ENCODE results near the gene DNA2. TPM values are rescaled to one million over a fixed set of nuclear protein-coding genes. Genes with fewer than 3 reads are reported as not detected.

The DNA2 gene
- total RNA-seq, 2 experiments from 2014 or later = 45.7 to 49.7 TPM

DNA sequence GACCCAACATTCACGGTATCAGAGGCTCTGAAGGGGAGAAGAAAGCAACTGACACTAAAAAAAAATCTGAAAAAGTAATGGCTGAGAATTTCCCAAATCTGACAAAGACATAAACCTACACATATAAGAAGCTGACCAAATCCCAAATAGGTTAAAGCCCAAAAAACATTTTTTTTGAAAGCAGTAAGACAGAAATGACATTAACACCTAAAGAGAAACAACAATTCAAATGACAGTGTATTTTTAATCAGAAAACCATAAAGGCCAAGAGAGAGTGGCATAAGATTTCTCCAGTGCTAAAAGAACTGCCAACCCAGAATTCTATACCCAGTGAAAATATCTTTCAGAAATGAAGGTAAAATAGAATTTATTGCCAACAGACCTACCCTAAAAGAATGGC lies 100.2 kb downstream of the DNA2 start:
- ChIA-PET CTCF (no interaction called here), POLR2A (no interaction called here)

DNA sequence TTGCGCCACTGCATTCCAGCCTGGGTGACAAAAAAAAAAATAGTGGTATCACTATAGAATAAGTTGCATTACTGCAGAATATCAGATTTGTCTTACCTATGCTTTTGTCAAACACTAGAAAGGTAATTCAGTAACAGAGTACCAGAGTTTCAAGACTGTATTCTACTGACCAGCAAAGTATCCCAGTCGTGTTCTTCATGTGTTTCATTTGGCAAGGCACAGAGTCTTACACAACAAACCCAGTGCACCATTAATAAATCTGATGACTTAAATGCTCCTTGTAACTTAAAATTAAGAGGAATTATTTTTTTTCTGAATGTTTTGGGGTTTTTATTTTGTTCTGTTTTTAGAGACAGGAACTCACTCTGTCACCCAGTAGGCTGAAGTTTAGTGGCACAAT lies 104.7 kb downstream of the DNA2 start:
- ChIA-PET POLR2A (no interaction called here), CTCF (no interaction called here)

DNA sequence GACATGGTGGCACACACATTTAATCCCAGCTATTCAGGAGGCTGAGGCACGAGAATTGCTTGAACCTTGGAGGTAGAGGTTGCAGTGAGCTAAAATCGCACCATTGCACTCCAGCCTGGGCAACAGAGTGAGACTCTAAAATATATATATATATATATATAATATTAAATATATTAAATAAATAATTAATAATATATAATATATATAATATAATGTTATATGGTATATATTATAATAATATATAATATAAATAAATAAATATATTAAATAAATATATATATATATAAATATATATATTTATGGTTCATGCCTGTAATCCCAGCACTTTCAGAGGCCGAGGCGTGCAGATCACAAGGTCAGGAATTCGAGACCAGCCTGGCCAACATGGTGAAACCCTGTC lies 105.2 kb downstream of the DNA2 start:
- ChIA-PET POLR2A (no interaction called here), CTCF (no interaction called here)

DNA sequence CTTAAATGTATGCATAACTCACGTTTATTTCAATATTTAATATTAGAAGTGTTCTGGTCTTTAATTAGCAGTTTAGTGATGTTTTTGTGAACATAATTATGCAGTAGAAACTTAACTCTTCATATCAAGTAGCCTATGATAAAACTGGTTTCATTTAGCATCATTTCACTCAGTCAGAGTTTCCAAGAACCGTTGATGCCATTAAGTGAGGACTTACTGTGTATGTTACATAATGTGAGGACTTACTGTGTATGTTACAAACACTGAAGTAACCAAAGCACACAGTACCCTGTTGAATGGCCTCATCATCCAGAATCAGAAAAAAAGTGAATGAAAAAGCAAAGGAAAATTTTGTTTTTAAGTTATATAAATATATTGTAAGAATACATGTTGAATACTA lies 106.2 kb downstream of the DNA2 start:
- ChIA-PET CTCF (no interaction called here), POLR2A (no interaction called here)

DNA sequence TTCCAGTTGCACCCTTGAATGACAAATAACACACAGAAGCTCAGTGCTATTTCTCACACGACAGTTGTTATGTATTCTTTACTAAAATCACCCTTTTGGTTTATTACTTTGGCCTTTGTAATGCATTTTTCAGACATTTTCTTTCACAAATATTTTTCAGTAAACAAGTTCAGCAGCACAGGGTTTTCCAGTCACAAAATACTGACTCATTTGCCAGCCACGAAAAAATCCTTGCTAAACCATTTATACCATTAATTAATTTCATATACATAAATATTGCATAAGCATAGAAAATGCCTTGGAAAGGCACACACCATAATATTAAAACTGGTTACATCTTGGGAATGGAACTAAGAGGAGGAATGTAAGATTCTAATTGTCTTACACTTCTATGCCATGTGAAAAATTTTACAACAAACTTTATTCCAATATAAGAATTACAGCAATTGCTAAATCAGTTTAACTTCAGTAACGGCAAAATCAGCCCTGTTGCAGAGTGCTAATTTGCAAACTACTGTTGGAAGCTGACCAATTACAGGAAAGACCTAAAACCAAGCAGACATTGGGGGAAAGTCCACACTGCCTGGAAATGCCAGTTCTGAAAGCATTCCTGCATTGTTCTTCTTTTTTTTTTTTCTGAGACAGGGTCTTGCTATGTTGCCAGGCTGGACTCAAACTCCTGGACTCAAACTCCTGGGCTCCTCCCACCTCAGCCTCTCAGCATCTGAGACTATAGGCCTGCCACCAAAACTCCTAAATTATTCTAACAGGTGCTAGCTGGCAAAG lies 107.5 kb downstream of the DNA2 start:
- ChIA-PET CTCF (interaction anchor here (0.7 kb wide), 1 partner anchor 40 kb away, joined by 3 read pairs; no protein-coding TSS in a partner anchor), POLR2A (no interaction called here)

Other genes starting within 250 kb of the DNA2 start
- gene ATOH7, start 239.9 kb downstream of the DNA2 start, total RNA-seq = not detected
- gene HNRNPH3, start 139.9 kb downstream of the DNA2 start, total RNA-seq = 100 to 1,000 TPM; 170 to 171 TPM
- gene PBLD, start 139.0 kb downstream of the DNA2 start, total RNA-seq = under 1 TPM; 0.78 to 0.84 TPM
- gene RUFY2, start 64.7 kb downstream of the DNA2 start, total RNA-seq = 1 to 10 TPM; 6.6 to 7.3 TPM
- gene SLC25A16, start 55.5 kb upstream of the DNA2 start, total RNA-seq = 10 to 100 TPM; 16.7 to 21.3 TPM
- gene TET1, start 88.4 kb upstream of the DNA2 start, total RNA-seq = under 1 TPM; 0.38 to 0.50 TPM
- 100 to 1,000 TPM; 127 to 133 TPM for gene CCAR1, start 249.3 kb upstream of the DNA2 start, total RNA-seq